NB4 (cell line): ENCODE data around the gene OGFRL1.

ENCODE experiments used
- CTCF ChIP-seq: IDR thresholded peaks from one replicate; pipeline ENCODE4 v1.5.1; 2012; ENCODE audit warnings: low read depth, low read length
- POLR2A ChIP-seq: IDR thresholded peaks from 2 replicates; pipeline ENCODE4 v1.6.1; 2011; ENCODE audit warnings: mild to moderate bottlenecking; ENCODE audit not compliant: insufficient read length; ENCODE audit errors: extremely low read depth
- TF ChIP-seq, protein P1 (sequence below): IDR thresholded peaks from 2 replicates; pipeline ENCODE4 v1.6.1; 2011; ENCODE audit warnings: low read depth, low read length

- TF ChIP-seq CTCF, result no peak
- no peak for TF ChIP-seq POLR2A
- TF ChIP-seq, protein P1, sequence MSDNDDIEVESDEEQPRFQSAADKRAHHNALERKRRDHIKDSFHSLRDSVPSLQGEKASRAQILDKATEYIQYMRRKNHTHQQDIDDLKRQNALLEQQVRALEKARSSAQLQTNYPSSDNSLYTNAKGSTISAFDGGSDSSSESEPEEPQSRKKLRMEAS, result no peak
Observed at GRCh38 chr6:71246596-71246995, 42.0 kb upstream of the OGFRL1 start.
